ENCODE measurements around the gene GREB1. TPM values are rescaled to one million over a fixed set of nuclear protein-coding genes. Genes with fewer than 3 reads are reported as not detected.

The GREB1 gene
- total RNA-seq, 1 experiment from 2014 or later, result 6.2 TPM

- ATAC-seq, result no peak
- DNase-seq (ENCODE audit: low read depth, low spot score), result no peak
- H3K27ac ChIP-seq (ENCODE audit: low read depth, low read length), result no peak overlapping the region
- no peak overlapping the region for H3K9ac ChIP-seq (ENCODE audit: low read length)
- H3K4me2 ChIP-seq (ENCODE audit: low read length), result no peak overlapping the region
- RAD21 ChIA-PET (ENCODE audit: low non-redundant PET in 1 of 2, low total read pairs in 2 of 2, uncharacterized antibody in 2 of 2, unreplicated experiment in 2 of 2), result interaction anchor here in 1 of 2 experiments (0.6 kb wide), 1 partner anchor 463 kb away, joined by 3 read pairs; no protein-coding TSS in a partner anchor
- CTCF ChIA-PET, result no interaction called here
- no peak overlapping the region for H2AFZ ChIP-seq (ENCODE audit: low read depth, low read length, poor library complexity, severe bottlenecking)
- H3K27me3 ChIP-seq (ENCODE audit: insufficient read depth, low read length), result no peaks in the 10 kb centered on the region
- no peaks in the 10 kb centered on the region for H3K4me1 ChIP-seq (ENCODE audit: control insufficient read depth in 1 of 2, insufficient read depth in 2 of 2, low read length in 2 of 2)
- no peak overlapping the region for H3K4me3 ChIP-seq (replicated peaks in 1 of 2; ENCODE audit: low read depth in 1 of 2, low read length in 2 of 2)
- POLR2A ChIA-PET, result no interaction called here
- TF ChIP-seq ZNF274 (IDR thresholded peaks at IDR 0.05; ENCODE audit: low read depth, low read length) (no peak), ZBTB33 (IDR thresholded peaks at IDR 0.05; ENCODE audit: extremely low read depth, insufficient replicate concordance, low read length) (no peak), ELF1 (IDR thresholded peaks at IDR 0.05; ENCODE audit: borderline replicate concordance, low read depth) (no peak), JUND (IDR thresholded peaks at IDR 0.05) (no peak), POLR2A (IDR thresholded peaks at IDR 0.05; ENCODE audit: borderline replicate concordance, extremely low read depth, insufficient read depth, insufficient read length) (no peak), ZFX (IDR thresholded peaks at IDR 0.05) (no peak), CEBPB (IDR thresholded peaks at IDR 0.05; ENCODE audit: low read depth) (no peak), EGR1 (IDR thresholded peaks at IDR 0.05; ENCODE audit: low read depth) (no peak), FOSL1 (IDR thresholded peaks at IDR 0.05; ENCODE audit: low read depth) (no peak), TCF7L2 (IDR thresholded peaks at IDR 0.05; ENCODE audit: borderline replicate concordance, extremely low read depth, insufficient read depth, insufficient read length) (no peak), EZH2 (IDR thresholded peaks at IDR 0.05) (no peak), CBX3 (IDR thresholded peaks at IDR 0.05; ENCODE audit: low read depth) (no peak), YY1 (IDR thresholded peaks at IDR 0.05; ENCODE audit: extremely low read depth, insufficient replicate concordance, low read depth, low read length) (no peak), REST (IDR thresholded peaks at IDR 0.05; ENCODE audit: low read depth) (no peak)
- H4K20me1 ChIP-seq (ENCODE audit: insufficient read depth), result no peaks in the 10 kb centered on the region
- H3K9me3 ChIP-seq (ENCODE audit: control insufficient read depth in 1 of 2, insufficient read depth in 1 of 2, low read depth in 1 of 2, low read length in 2 of 2), result no peaks in the 10 kb centered on the region
- no peaks in the 10 kb centered on the region for H3K79me2 ChIP-seq (ENCODE audit: insufficient read depth, low read length)
- intact Hi-C loops (cut with micrococcal nuclease), result loop anchor here (5.0 kb wide), 1 partner anchor 189 kb away; no protein-coding TSS in a partner anchor
- no peaks in the 10 kb centered on the region for H3K36me3 ChIP-seq (ENCODE audit: control insufficient read depth in 1 of 2, insufficient read depth in 2 of 2, low read length in 2 of 2)
- no TSS peak for BruUV-seq (replicated peaks)
- H3K9me2 ChIP-seq (ENCODE audit: insufficient read depth), result no peaks in the 10 kb centered on the region
These were observed 59.1 kb downstream of the GREB1 start for GRCh38 chr2:11592671-11593574.
